ENCODE data around the gene MBNL3.

The MBNL3 gene

GRCh38 chrX:132393992-132394391 lies 94.8 kb downstream of the MBNL3 start:
- no peak overlapping the region for H3K4me3 ChIP-seq (ENCODE audit: insufficient read length, low read depth)
- H3K36me3 ChIP-seq (ENCODE audit: insufficient read depth, insufficient read length, low read length) = peaks cover 3% of the 10 kb centered on the region
- H3K9ac ChIP-seq (ENCODE audit: insufficient read length, low read depth) = no peak overlapping the region
- H3K27me3 ChIP-seq (ENCODE audit: insufficient read depth, insufficient read length) = no peaks in the 10 kb centered on the region
- no peaks in the 10 kb centered on the region for H3K9me3 ChIP-seq (ENCODE audit: insufficient read depth, low read length)
- no peak for DNase-seq (ENCODE audit: low read depth, low spot score)
- H3K4me1 ChIP-seq (ENCODE audit: insufficient read depth, insufficient read length) = no peaks in the 10 kb centered on the region
- no peak for TF ChIP-seq ZNF274 (IDR thresholded peaks at IDR 0.05; ENCODE audit: low read depth, low read length)
- no peak for TF ChIP-seq YY1 (IDR thresholded peaks at IDR 0.05; ENCODE audit: insufficient read depth, insufficient read length)
- TF ChIP-seq SUZ12 (IDR thresholded peaks at IDR 0.05; ENCODE audit: extremely low read depth, insufficient read depth, insufficient read length) = no peak

GRCh38 chrX:132393485-132393884 lies 95.4 kb downstream of the MBNL3 start:
- Histone ChIP-seq H3K27me3 (ENCODE audit: insufficient read depth, insufficient read length) (no peaks in the 10 kb centered on the region), H3K4me1 (ENCODE audit: insufficient read depth, insufficient read length) (no peaks in the 10 kb centered on the region), H3K36me3 (ENCODE audit: insufficient read depth, insufficient read length, low read length) (peaks cover 3% of the 10 kb centered on the region), H3K4me3 (ENCODE audit: insufficient read length, low read depth) (no peak overlapping the region), H3K9ac (ENCODE audit: insufficient read length, low read depth) (no peak overlapping the region), H3K9me3 (ENCODE audit: insufficient read depth, low read length) (no peaks in the 10 kb centered on the region)
- no peak for TF ChIP-seq ZNF274 (IDR thresholded peaks at IDR 0.05; ENCODE audit: low read depth, low read length)
- TF ChIP-seq YY1 (IDR thresholded peaks at IDR 0.05; ENCODE audit: insufficient read depth, insufficient read length) = no peak
- TF ChIP-seq SUZ12 (IDR thresholded peaks at IDR 0.05; ENCODE audit: extremely low read depth, insufficient read depth, insufficient read length) = no peak
- no peak for DNase-seq (ENCODE audit: low read depth, low spot score)

GRCh38 chrX:132393085-132393484 lies 95.8 kb downstream of the MBNL3 start:
- DNase-seq (ENCODE audit: low read depth, low spot score) = no peak
- no peaks in the 10 kb centered on the region for H3K9me3 ChIP-seq (ENCODE audit: insufficient read depth, low read length)
- TF ChIP-seq ZNF274 (IDR thresholded peaks at IDR 0.05; ENCODE audit: low read depth, low read length) (no peak), SUZ12 (IDR thresholded peaks at IDR 0.05; ENCODE audit: extremely low read depth, insufficient read depth, insufficient read length) (no peak), YY1 (IDR thresholded peaks at IDR 0.05; ENCODE audit: insufficient read depth, insufficient read length) (no peak)
- H3K4me3 ChIP-seq (ENCODE audit: insufficient read length, low read depth) = no peak overlapping the region
- H3K4me1 ChIP-seq (ENCODE audit: insufficient read depth, insufficient read length) = no peaks in the 10 kb centered on the region
- peaks cover 3% of the 10 kb centered on the region for H3K36me3 ChIP-seq (ENCODE audit: insufficient read depth, insufficient read length, low read length)
- H3K27me3 ChIP-seq (ENCODE audit: insufficient read depth, insufficient read length) = no peaks in the 10 kb centered on the region
- no peak overlapping the region for H3K9ac ChIP-seq (ENCODE audit: insufficient read length, low read depth)

- Histone ChIP-seq H3K4me3 (ENCODE audit: insufficient read length, low read depth) (no peak overlapping the region), H3K27me3 (ENCODE audit: insufficient read depth, insufficient read length) (no peaks in the 10 kb centered on the region), H3K36me3 (ENCODE audit: insufficient read depth, insufficient read length, low read length) (peaks cover 3% of the 10 kb centered on the region), H3K9me3 (ENCODE audit: insufficient read depth, low read length) (no peaks in the 10 kb centered on the region), H3K9ac (ENCODE audit: insufficient read length, low read depth) (no peak overlapping the region), H3K4me1 (ENCODE audit: insufficient read depth, insufficient read length) (no peaks in the 10 kb centered on the region)
- no peak for TF ChIP-seq YY1 (IDR thresholded peaks at IDR 0.05; ENCODE audit: insufficient read depth, insufficient read length)
- no peak for TF ChIP-seq SUZ12 (IDR thresholded peaks at IDR 0.05; ENCODE audit: extremely low read depth, insufficient read depth, insufficient read length)
- no peak for TF ChIP-seq ZNF274 (IDR thresholded peaks at IDR 0.05; ENCODE audit: low read depth, low read length)
- DNase-seq (ENCODE audit: low read depth, low spot score) = no peak
Observed at GRCh38 chrX:132390792-132391191, 98.0 kb downstream of the MBNL3 start.

GRCh38 chrX:132389480-132389879 lies 99.4 kb downstream of the MBNL3 start:
- H3K36me3 ChIP-seq (ENCODE audit: insufficient read depth, insufficient read length, low read length) = peaks cover 3% of the 10 kb centered on the region
- no peak for TF ChIP-seq YY1 (IDR thresholded peaks at IDR 0.05; ENCODE audit: insufficient read depth, insufficient read length)
- no peak for TF ChIP-seq ZNF274 (IDR thresholded peaks at IDR 0.05; ENCODE audit: low read depth, low read length)
- TF ChIP-seq SUZ12 (IDR thresholded peaks at IDR 0.05; ENCODE audit: extremely low read depth, insufficient read depth, insufficient read length) = no peak
- no peak for DNase-seq (ENCODE audit: low read depth, low spot score)
- no peaks in the 10 kb centered on the region for H3K4me1 ChIP-seq (ENCODE audit: insufficient read depth, insufficient read length)
- H3K9ac ChIP-seq (ENCODE audit: insufficient read length, low read depth) = no peak overlapping the region
- no peaks in the 10 kb centered on the region for H3K9me3 ChIP-seq (ENCODE audit: insufficient read depth, low read length)
- no peaks in the 10 kb centered on the region for H3K27me3 ChIP-seq (ENCODE audit: insufficient read depth, insufficient read length)
- no peak overlapping the region for H3K4me3 ChIP-seq (ENCODE audit: insufficient read length, low read depth)

- no peak for DNase-seq (ENCODE audit: low read depth, low spot score)
- Histone ChIP-seq H3K4me1 (ENCODE audit: insufficient read depth, insufficient read length) (no peaks in the 10 kb centered on the region), H3K9me3 (ENCODE audit: insufficient read depth, low read length) (no peaks in the 10 kb centered on the region), H3K4me3 (ENCODE audit: insufficient read length, low read depth) (no peak overlapping the region), H3K27me3 (ENCODE audit: insufficient read depth, insufficient read length) (no peaks in the 10 kb centered on the region), H3K9ac (ENCODE audit: insufficient read length, low read depth) (no peak overlapping the region), H3K36me3 (ENCODE audit: insufficient read depth, insufficient read length, low read length) (peaks cover 3% of the 10 kb centered on the region)
- no peak for TF ChIP-seq YY1 (IDR thresholded peaks at IDR 0.05; ENCODE audit: insufficient read depth, insufficient read length)
- TF ChIP-seq ZNF274 (IDR thresholded peaks at IDR 0.05; ENCODE audit: low read depth, low read length) = no peak
- no peak for TF ChIP-seq SUZ12 (IDR thresholded peaks at IDR 0.05; ENCODE audit: extremely low read depth, insufficient read depth, insufficient read length)
Observed at GRCh38 chrX:132388371-132388770, 100.5 kb downstream of the MBNL3 start.

GRCh38 chrX:132384301-132384700 lies 104.5 kb downstream of the MBNL3 start:
- no peaks in the 10 kb centered on the region for H3K9me3 ChIP-seq (ENCODE audit: insufficient read depth, low read length)
- no peak for DNase-seq (ENCODE audit: low read depth, low spot score)
- H3K4me1 ChIP-seq (ENCODE audit: insufficient read depth, insufficient read length) = no peaks in the 10 kb centered on the region
- H3K4me3 ChIP-seq (ENCODE audit: insufficient read length, low read depth) = no peak overlapping the region
- no peak for TF ChIP-seq YY1 (IDR thresholded peaks at IDR 0.05; ENCODE audit: insufficient read depth, insufficient read length)
- TF ChIP-seq ZNF274 (IDR thresholded peaks at IDR 0.05; ENCODE audit: low read depth, low read length) = no peak
- no peak for TF ChIP-seq SUZ12 (IDR thresholded peaks at IDR 0.05; ENCODE audit: extremely low read depth, insufficient read depth, insufficient read length)
- H3K36me3 ChIP-seq (ENCODE audit: insufficient read depth, insufficient read length, low read length) = peaks cover 4% of the 10 kb centered on the region
- H3K9ac ChIP-seq (ENCODE audit: insufficient read length, low read depth) = no peak overlapping the region
- H3K27me3 ChIP-seq (ENCODE audit: insufficient read depth, insufficient read length) = no peaks in the 10 kb centered on the region
